K562 (cell line): ENCODE data around the gene PCDH12. TPM values are rescaled to one million over a fixed set of nuclear protein-coding genes. Genes with fewer than 3 reads are reported as not detected.
A peak's percentile ranks its signal among the peaks of the same experiment; 100 is the strongest.

ENCODE experiments used
- BRF2 ChIP-seq: IDR thresholded peaks from 3 replicates; pipeline ENCODE4 v1.6.1; 2011; ENCODE audit warnings: borderline replicate concordance, mild to moderate bottlenecking; ENCODE audit not compliant: insufficient read length, insufficient read depth
- CEBPZ ChIP-seq: fragments of 150-350 bp; IDR thresholded peaks from 2 replicates; pipeline ENCODE4 v1.6.1; 2014; ENCODE audit warnings: low read depth, mild to moderate bottlenecking, low read length, borderline replicate concordance
- CXXC5 ChIP-seq: fragments of 250-450 bp; sonication (Bioruptor Pico); IDR thresholded peaks from 2 replicates; pipeline ENCODE4 v1.8.0; 2022; ENCODE audit warnings: inconsistent platforms, mild to moderate bottlenecking, moderate library complexity
- GABPA ChIP-seq: fragments of 200-800 bp; sonication (Bioruptor generic); conservative IDR thresholded peaks from 2 replicates; pipeline ENCODE4 v1.6.1; 2016; ENCODE audit warnings: low read depth, missing genetic modification characterization, missing compliant biosample characterization
- HBP1 ChIP-seq: fragments of 450-650 bp; formaldehyde crosslinking; IDR thresholded peaks from 2 replicates; pipeline ENCODE4 v1.4.0; 2022; ENCODE audit warnings: missing genetic modification characterization
- HMGN3 ChIP-seq: IDR thresholded peaks from 2 replicates; pipeline ENCODE4 v1.6.1; 2011; ENCODE audit warnings: borderline replicate concordance, low read depth, mild to moderate bottlenecking, mixed read lengths, low read length; ENCODE audit not compliant: insufficient read length; ENCODE audit errors: extremely low read depth
- HNRNPH1 ChIP-seq: fragments of 200-400 bp; formaldehyde crosslinking; optimal IDR thresholded peaks from 2 replicates; pipeline ENCODE3; 2017; ENCODE audit warnings: low read depth, mild to moderate bottlenecking, low read length, moderate library complexity
- MAFK ChIP-seq: IDR thresholded peaks from 2 replicates; pipeline ENCODE4 v1.6.1; 2011; ENCODE audit warnings: low read length, improper control_type of control experiment
- NCOA4 ChIP-seq: fragments of 450-650 bp; IDR thresholded peaks from 2 replicates; pipeline ENCODE4 v1.6.1; 2018; ENCODE audit warnings: mild to moderate bottlenecking; ENCODE audit not compliant: partially characterized antibody
- NR1H2 ChIP-seq: sonication (generic); formaldehyde crosslinking; IDR thresholded peaks from 2 replicates; pipeline ENCODE4 v1.4.0; 2020; ENCODE audit warnings: mild to moderate bottlenecking, missing genetic modification reagents
- STAG1 ChIP-seq: sonication (generic); formaldehyde crosslinking; IDR thresholded peaks from 2 replicates; pipeline ENCODE4 v1.5.0; 2020; ENCODE audit warnings: missing genetic modification reagents, borderline replicate concordance
- TCF7 ChIP-seq: sonication (generic); IDR thresholded peaks from 2 replicates; pipeline ENCODE4 v1.6.1; 2016; ENCODE audit warnings: antibody characterized with exemption, borderline replicate concordance
- TSC22D4 ChIP-seq: fragments of 450-650 bp; IDR thresholded peaks from 2 replicates; pipeline ENCODE4 v1.6.1; 2016; ENCODE audit warnings: missing genetic modification characterization, missing biosample characterization, control low read depth
- ZNF133 ChIP-seq: fragments of 250-450 bp; sonication (Bioruptor Pico); IDR thresholded peaks from 2 replicates; pipeline ENCODE4 v1.4.0; 2020; ENCODE audit warnings: mild to moderate bottlenecking
- ZNF384 ChIP-seq: IDR thresholded peaks from 2 replicates; pipeline ENCODE4 v1.6.1; 2012; ENCODE audit warnings: low read depth, low read length, improper control_type of control experiment
- ZZZ3 ChIP-seq: fragments of 450-650 bp; IDR thresholded peaks from 2 replicates; pipeline ENCODE4 v1.6.1; 2016; ENCODE audit warnings: antibody characterized with exemption, mild to moderate bottlenecking, moderate library complexity
- polyA plus RNA-seq, 8 experiments: library from polyadenylated mRNA; depleted of rRNA in 4 of 8; stranded (reverse) in 5 of 8; unstranded in 3 of 8; fragments of >200 nt; fragmentation: Nextera tagmentation in 2 of 8; fragmentation: Illumina TruSeq in 1 of 8; extraction: Ambion mirVana in 2 of 8; extraction: Trizol in 1 of 8; gene quantifications; 2 replicates each; pipeline versions ENCODE4 v1.2.1 to v1.2.3, GENCODE V29; 2011 to 2014; ENCODE audit warnings: inconsistent platforms in 1 of 8, missing spikeins in 1 of 8
- total RNA-seq, 7 experiments: library from RNA; depleted of rRNA in 6 of 7; stranded (reverse); fragments of >200 nt in 6 of 7; fragmentation: Illumina TruSeq in 2 of 7; extraction: Trizol in 2 of 7; gene quantifications; 2 replicates each; pipeline versions ENCODE4 v1.2.1 to v1.2.3, GENCODE V29; 2011 to 2021; ENCODE audit warnings: low replicate concordance in 1 of 7
- TF ChIP-seq, protein P1 (sequence below): fragments of 250-450 bp; sonication (Bioruptor Pico); IDR thresholded peaks from 2 replicates; pipeline ENCODE4 v1.8.0; 2022; ENCODE audit warnings: inconsistent platforms, mild to moderate bottlenecking, moderate library complexity, borderline replicate concordance
- TF ChIP-seq, protein P2 (sequence below), 2 experiments: IDR thresholded peaks; 2 replicates each; pipeline ENCODE4 v1.6.1; 2012; ENCODE audit warnings: improper control_type of control experiment in 2 of 2, low read depth in 2 of 2, low read length in 2 of 2, borderline replicate concordance in 1 of 2

Gene PCDH12
- total and polyA plus RNA-seq, 9 of the 15 experiments (the other 6 are each of a cell fraction or from before 2014, with no cell fraction given) = 0.01 to 0.04 (median 0.01) TPM; not detected in 4

DNA sequence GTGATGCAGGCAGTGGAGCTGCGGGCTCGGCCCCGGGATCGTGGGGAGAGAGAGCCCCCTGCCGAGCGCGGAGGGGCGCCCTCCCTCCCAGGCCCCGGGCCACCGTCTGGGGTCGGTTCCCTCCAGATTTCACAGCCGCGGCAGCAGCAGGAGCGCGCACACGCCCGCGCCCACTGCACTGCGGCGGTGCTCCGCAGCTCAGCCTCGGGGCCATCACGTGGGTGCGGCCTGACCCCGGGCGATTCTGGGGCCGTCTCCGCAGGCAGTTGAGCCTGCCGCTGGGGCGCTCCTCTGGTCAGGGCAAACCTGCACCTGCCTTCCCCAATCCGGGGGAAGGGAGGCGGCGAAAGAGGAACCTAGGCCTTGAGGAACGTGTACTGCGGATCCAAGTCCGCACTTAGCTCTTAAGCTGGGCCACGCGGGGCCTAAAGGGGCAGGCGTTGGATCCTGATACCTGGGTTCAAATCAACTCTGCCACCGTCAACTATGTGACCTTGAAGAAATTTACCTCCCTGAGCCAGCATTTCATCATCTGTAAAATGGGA is 43.7 kb downstream of the PCDH12 start (continued):
- no peak for TF ChIP-seq HBP1 (CRISPR knock-in tag)
- peak; percentile 48 for TF ChIP-seq HMGN3
- TF ChIP-seq MAFK = no peak
- TF ChIP-seq NR1H2 (CRISPR knock-in tag) = no peak
- TF ChIP-seq HNRNPH1 = no peak
- no peak for TF ChIP-seq ZNF384
- TF ChIP-seq, protein P1, sequence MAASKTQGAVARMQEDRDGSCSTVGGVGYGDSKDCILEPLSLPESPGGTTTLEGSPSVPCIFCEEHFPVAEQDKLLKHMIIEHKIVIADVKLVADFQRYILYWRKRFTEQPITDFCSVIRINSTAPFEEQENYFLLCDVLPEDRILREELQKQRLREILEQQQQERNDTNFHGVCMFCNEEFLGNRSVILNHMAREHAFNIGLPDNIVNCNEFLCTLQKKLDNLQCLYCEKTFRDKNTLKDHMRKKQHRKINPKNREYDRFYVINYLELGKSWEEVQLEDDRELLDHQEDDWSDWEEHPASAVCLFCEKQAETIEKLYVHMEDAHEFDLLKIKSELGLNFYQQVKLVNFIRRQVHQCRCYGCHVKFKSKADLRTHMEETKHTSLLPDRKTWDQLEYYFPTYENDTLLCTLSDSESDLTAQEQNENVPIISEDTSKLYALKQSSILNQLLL (CRISPR knock-in tag) = no peak
- no peak for TF ChIP-seq TCF7
- peak; percentile 82 for TF ChIP-seq CXXC5 (CRISPR knock-in tag)
- TF ChIP-seq GABPA (tag) = no peak
- no peak for TF ChIP-seq CEBPZ
- TF ChIP-seq BRF2 = no peak
- no peak for TF ChIP-seq STAG1
- TF ChIP-seq NCOA4 = no peak
- no peak for TF ChIP-seq ZZZ3
- TF ChIP-seq ZNF133 (CRISPR knock-in tag) = no peak
- no peak for TF ChIP-seq TSC22D4
- TF ChIP-seq, protein P2, sequence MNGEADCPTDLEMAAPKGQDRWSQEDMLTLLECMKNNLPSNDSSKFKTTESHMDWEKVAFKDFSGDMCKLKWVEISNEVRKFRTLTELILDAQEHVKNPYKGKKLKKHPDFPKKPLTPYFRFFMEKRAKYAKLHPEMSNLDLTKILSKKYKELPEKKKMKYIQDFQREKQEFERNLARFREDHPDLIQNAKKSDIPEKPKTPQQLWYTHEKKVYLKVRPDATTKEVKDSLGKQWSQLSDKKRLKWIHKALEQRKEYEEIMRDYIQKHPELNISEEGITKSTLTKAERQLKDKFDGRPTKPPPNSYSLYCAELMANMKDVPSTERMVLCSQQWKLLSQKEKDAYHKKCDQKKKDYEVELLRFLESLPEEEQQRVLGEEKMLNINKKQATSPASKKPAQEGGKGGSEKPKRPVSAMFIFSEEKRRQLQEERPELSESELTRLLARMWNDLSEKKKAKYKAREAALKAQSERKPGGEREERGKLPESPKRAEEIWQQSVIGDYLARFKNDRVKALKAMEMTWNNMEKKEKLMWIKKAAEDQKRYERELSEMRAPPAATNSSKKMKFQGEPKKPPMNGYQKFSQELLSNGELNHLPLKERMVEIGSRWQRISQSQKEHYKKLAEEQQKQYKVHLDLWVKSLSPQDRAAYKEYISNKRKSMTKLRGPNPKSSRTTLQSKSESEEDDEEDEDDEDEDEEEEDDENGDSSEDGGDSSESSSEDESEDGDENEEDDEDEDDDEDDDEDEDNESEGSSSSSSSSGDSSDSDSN (IDR thresholded peaks at IDR 0.05; ENCODE audit: borderline replicate concordance in 1 of 2, low read depth in 2 of 2, low read length in 2 of 2) = peak; percentile 88 to 91; a peak in 3 of 4 replicates
